ENCODE measurements around the gene LHPP. TPM values are rescaled to one million over a fixed set of nuclear protein-coding genes. Genes with fewer than 3 reads are reported as not detected.

The LHPP gene
- polyA plus RNA-seq, 2 of the 4 experiments (the other 2 are of a cell fraction) = 14.4 to 18.6 TPM

DNA sequence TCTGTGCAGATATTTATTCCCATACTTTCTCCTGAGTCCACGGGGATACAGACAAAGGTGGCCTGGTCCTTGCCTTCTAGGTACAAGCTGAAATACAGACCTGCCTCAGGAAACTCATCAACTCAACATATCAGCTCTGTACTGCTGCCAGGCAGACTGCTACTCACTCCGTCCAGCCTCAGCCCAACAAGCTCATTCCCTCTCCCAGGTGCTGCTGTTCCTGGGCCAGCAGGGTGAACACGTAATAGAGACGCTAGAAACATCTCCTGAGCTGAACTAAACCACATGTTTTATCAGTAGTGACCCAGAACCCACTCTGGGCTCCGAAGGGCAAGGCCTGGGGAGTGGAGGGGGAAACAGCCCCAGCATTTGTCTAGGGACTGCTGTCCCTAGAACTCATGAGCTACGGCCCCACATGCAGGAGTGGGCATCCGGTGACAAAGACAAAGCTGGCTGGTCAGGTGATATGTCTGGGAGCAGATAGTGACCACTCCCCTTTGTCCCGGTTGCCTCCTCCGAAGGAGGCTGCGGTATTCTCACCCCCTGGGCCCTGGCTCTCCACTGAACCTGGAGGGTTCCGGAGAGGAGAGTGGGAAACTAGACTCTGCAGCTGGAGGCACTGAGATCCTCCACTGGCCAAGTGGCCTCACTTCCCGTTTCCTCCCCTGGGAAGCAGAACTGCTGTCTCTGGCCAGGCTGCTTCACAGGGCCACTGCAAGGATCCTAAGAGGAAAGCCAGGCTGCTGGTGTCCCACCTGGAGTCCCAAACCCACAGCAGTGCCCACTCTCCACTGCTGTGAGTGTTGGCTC lies 166.4 kb downstream of the LHPP start:
- 94% methylated on average over 12 of the region's 12 CpGs for WGBS (ENCODE audit: missing lambda C conversion rate)
- H3K9me3 ChIP-seq = no peaks in the 10 kb centered on the region
- ATAC-seq = no peak
- peaks cover 10% of the 10 kb centered on the region; the same call in 2 of the 3 replicates for H3K4me1 ChIP-seq
- H3K4me3 ChIP-seq = no peak overlapping the region
- no peak overlapping the region for H3K4me2 ChIP-seq
- no peak overlapping the region for H3K27ac ChIP-seq
- TF ChIP-seq HDAC2 (IDR thresholded peaks at IDR 0.05) = no peak
- TF ChIP-seq, protein P1, sequence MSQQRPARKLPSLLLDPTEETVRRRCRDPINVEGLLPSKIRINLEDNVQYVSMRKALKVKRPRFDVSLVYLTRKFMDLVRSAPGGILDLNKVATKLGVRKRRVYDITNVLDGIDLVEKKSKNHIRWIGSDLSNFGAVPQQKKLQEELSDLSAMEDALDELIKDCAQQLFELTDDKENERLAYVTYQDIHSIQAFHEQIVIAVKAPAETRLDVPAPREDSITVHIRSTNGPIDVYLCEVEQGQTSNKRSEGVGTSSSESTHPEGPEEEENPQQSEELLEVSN (IDR thresholded peaks at IDR 0.05; ENCODE audit: borderline replicate concordance, low read depth) = no peak
- TF ChIP-seq RFX5 (IDR thresholded peaks at IDR 0.05) = no peak
- TF ChIP-seq PHF8 (IDR thresholded peaks at IDR 0.05; ENCODE audit: borderline replicate concordance, low read depth) = no peak
- no peak for TF ChIP-seq CBX8 (IDR thresholded peaks at IDR 0.05)
- TF ChIP-seq, protein P2, sequence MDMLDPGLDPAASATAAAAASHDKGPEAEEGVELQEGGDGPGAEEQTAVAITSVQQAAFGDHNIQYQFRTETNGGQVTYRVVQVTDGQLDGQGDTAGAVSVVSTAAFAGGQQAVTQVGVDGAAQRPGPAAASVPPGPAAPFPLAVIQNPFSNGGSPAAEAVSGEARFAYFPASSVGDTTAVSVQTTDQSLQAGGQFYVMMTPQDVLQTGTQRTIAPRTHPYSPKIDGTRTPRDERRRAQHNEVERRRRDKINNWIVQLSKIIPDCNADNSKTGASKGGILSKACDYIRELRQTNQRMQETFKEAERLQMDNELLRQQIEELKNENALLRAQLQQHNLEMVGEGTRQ (IDR thresholded peaks at IDR 0.05) = no peak
- TF ChIP-seq, protein P3, sequence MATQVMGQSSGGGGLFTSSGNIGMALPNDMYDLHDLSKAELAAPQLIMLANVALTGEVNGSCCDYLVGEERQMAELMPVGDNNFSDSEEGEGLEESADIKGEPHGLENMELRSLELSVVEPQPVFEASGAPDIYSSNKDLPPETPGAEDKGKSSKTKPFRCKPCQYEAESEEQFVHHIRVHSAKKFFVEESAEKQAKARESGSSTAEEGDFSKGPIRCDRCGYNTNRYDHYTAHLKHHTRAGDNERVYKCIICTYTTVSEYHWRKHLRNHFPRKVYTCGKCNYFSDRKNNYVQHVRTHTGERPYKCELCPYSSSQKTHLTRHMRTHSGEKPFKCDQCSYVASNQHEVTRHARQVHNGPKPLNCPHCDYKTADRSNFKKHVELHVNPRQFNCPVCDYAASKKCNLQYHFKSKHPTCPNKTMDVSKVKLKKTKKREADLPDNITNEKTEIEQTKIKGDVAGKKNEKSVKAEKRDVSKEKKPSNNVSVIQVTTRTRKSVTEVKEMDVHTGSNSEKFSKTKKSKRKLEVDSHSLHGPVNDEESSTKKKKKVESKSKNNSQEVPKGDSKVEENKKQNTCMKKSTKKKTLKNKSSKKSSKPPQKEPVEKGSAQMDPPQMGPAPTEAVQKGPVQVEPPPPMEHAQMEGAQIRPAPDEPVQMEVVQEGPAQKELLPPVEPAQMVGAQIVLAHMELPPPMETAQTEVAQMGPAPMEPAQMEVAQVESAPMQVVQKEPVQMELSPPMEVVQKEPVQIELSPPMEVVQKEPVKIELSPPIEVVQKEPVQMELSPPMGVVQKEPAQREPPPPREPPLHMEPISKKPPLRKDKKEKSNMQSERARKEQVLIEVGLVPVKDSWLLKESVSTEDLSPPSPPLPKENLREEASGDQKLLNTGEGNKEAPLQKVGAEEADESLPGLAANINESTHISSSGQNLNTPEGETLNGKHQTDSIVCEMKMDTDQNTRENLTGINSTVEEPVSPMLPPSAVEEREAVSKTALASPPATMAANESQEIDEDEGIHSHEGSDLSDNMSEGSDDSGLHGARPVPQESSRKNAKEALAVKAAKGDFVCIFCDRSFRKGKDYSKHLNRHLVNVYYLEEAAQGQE (IDR thresholded peaks at IDR 0.05) = no peak
- TF ChIP-seq SREBF2 (IDR thresholded peaks at IDR 0.05) = no peak
- no peak for TF ChIP-seq HOXB5 (CRISPR knock-in tag; IDR thresholded peaks at IDR 0.05)
- TF ChIP-seq CBX2 (IDR thresholded peaks at IDR 0.05; ENCODE audit: borderline replicate concordance, low read depth) = no peak
- no peak for TF ChIP-seq TP53 (CRISPR knock-in tag; IDR thresholded peaks at IDR 0.05)
- TF ChIP-seq, protein P4, sequence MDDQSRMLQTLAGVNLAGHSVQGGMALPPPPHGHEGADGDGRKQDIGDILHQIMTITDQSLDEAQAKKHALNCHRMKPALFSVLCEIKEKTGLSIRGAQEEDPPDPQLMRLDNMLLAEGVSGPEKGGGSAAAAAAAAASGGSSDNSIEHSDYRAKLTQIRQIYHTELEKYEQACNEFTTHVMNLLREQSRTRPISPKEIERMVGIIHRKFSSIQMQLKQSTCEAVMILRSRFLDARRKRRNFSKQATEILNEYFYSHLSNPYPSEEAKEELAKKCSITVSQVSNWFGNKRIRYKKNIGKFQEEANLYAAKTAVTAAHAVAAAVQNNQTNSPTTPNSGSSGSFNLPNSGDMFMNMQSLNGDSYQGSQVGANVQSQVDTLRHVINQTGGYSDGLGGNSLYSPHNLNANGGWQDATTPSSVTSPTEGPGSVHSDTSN (IDR thresholded peaks at IDR 0.05) = no peak
- TF ChIP-seq HOXA7 (CRISPR knock-in tag; IDR thresholded peaks at IDR 0.05) = no peak
- TF ChIP-seq HEYL (CRISPR knock-in tag; IDR thresholded peaks at IDR 0.05) = no peak
- TF ChIP-seq, protein P5, sequence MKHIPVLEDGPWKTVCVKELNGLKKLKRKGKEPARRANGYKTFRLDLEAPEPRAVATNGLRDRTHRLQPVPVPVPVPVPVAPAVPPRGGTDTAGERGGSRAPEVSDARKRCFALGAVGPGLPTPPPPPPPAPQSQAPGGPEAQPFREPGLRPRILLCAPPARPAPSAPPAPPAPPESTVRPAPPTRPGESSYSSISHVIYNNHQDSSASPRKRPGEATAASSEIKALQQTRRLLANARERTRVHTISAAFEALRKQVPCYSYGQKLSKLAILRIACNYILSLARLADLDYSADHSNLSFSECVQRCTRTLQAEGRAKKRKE (CRISPR knock-in tag; IDR thresholded peaks at IDR 0.05; ENCODE audit: low read depth) = no peak
- no peak for TF ChIP-seq RNF2 (IDR thresholded peaks at IDR 0.05; ENCODE audit: borderline replicate concordance, low read depth)
- no peak for TF ChIP-seq FOSL2 (IDR thresholded peaks at IDR 0.05)
- TF ChIP-seq FOSL2 (CRISPR knock-in tag; IDR thresholded peaks at IDR 0.05) = no peak
- no peak for TF ChIP-seq MYC (IDR thresholded peaks at IDR 0.05; ENCODE audit: borderline replicate concordance, low read length)
- no peak for TF ChIP-seq RARB (CRISPR knock-in tag; IDR thresholded peaks at IDR 0.05)
- ChIA-PET POLR2A (no interaction called here), CTCF (interaction anchor here (1.3 to 1.5 kb wide), 2 partner anchors 108 to 113 kb away, joined by 3 to 5 read pairs; no protein-coding TSS in a partner anchor)
- FAIRE-seq = no peak
- DNase-seq (ENCODE audit: low read depth in 1 of 2, low spot score in 1 of 2) = no peak
